Adrenal gland (tissue), 5 donors: ENCODE data around the gene GOLGA6C.
"Not testable (repeated sequence)": the region's sequence is repeated elsewhere in the genome, so short reads cannot be mapped to it uniquely, and the experiment has no call there.

ENCODE experiments used
- CTCF ChIP-seq, 6 experiments: fragments of 450-650 bp in 4 of 6; fragments of 200-600 bp in 2 of 6; sonication (generic) in 1 of 6; IDR thresholded peaks; 1 replicate in 5 of 6; 2 replicates in 1 of 6; pipeline versions ENCODE4 v1.5.1 to v1.8.0; 2016 to 2021; ENCODE audit warnings: antibody characterized with exemption in 6 of 6, mild to moderate bottlenecking in 2 of 6, moderate library complexity in 1 of 6
- POLR2A ChIP-seq, 2 donors: fragments of 450-650 bp; IDR thresholded peaks; one replicate each; pipeline ENCODE4 v1.6.1; 2017; ENCODE audit warnings: antibody characterized with exemption in 2 of 2, mild to moderate bottlenecking in 2 of 2, moderate library complexity in 1 of 2
- donor health status: DM: no; HTN: no; CAD: no.

DNA sequence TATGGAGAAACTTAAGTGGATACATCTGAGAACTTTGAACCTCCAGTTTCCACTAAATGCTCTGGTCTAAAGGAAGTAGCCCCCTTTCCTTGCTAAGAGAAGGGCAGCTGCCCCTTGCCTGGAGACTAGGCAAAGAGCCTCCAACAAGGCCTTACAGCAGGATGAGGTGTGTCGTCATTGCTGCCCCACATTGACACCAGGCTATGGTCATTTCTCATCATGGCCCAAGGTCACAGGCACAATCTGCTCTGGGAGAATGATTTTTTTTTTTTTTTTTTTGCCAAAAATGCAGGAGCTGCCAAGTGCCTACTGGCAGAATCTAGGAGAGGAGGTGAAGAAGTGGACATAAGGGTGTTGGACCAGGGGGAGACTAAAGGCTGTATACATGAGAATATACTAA is 12.4 kb upstream of the GOLGA6C start:
- TF ChIP-seq POLR2A, CTCF (IDR thresholded peaks at IDR 0.05): not testable (repeated sequence)
